Measurements from ENCODE around the gene LRMDA.

DNA sequence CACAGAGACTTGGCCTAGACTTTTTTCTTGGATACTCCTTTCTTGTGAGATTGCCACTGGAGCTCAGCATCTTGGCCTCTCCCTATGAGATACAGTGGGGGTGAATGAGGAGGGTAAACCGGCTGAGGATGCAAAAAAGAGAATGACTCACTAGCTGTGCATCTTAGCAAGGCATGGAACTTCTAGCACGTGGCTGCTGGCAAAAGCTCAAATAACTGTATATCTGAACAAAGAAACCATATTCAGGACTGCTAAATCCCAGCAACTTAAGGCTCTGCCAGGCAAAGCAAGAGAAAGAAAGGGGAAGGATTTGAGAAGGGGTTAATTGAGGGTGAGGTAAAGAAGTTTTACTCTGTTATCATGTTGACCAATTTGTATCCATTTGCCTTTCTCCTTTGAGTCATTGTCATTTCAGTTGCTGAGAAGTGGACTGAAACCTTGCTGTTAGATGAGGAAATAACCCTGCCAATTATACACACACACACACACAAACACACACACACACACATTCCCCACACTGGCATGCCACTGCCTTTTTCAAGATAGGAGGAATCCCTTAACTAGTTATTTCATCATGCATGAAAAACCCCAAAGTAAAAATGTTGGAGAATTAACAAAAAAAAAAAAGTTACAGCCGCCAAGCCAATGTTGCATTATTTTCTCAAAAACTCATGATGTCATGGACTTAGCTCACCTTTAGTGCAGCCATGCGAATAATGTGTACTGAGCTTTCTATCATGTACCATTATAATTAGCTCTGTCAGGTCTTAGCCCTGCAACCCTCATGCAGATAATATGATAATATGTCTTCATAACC lies 997.3 kb downstream of the LRMDA start:
- TF ChIP-seq, protein P1, sequence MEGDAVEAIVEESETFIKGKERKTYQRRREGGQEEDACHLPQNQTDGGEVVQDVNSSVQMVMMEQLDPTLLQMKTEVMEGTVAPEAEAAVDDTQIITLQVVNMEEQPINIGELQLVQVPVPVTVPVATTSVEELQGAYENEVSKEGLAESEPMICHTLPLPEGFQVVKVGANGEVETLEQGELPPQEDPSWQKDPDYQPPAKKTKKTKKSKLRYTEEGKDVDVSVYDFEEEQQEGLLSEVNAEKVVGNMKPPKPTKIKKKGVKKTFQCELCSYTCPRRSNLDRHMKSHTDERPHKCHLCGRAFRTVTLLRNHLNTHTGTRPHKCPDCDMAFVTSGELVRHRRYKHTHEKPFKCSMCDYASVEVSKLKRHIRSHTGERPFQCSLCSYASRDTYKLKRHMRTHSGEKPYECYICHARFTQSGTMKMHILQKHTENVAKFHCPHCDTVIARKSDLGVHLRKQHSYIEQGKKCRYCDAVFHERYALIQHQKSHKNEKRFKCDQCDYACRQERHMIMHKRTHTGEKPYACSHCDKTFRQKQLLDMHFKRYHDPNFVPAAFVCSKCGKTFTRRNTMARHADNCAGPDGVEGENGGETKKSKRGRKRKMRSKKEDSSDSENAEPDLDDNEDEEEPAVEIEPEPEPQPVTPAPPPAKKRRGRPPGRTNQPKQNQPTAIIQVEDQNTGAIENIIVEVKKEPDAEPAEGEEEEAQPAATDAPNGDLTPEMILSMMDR (optimal IDR thresholded peaks at IDR 0.05 in 1 of 3, IDR thresholded peaks at IDR 0.05 in 1 of 3, conservative IDR thresholded peaks at IDR 0.05 in 1 of 3; ENCODE audit: extremely low read depth in 1 of 3, insufficient read depth in 2 of 3, low read length in 3 of 3): no peak
- TF ChIP-seq EZH2 (IDR thresholded peaks at IDR 0.05; ENCODE audit: low read length): no peak

Measured in keratinocyte (primary cell).